Smooth muscle cell (in vitro differentiated cells): ENCODE measurements around the gene TRIM63. TPM values are rescaled to one million over a fixed set of nuclear protein-coding genes. Genes with fewer than 3 reads are reported as not detected.

Experiments
- DNase-seq: peaks from one replicate; lab custom pipeline; 2025; ENCODE audit not compliant: unreplicated experiment; lab: John Stamatoyannopoulos, UW
- H2AFZ ChIP-seq: fragments of 200-600 bp; sonication (generic); 2 replicates; pipeline ENCODE4 v1.6.0; 2016; ENCODE audit warnings: antibody characterized with exemption, low read depth, mild to moderate bottlenecking
- H3F3A ChIP-seq: fragments of 200-600 bp; sonication (generic); 2 replicates; pipeline ENCODE4 v1.6.0; 2017; ENCODE audit warnings: antibody characterized with exemption, low read depth
- H3K27ac ChIP-seq: fragments of 200-600 bp; sonication (generic); 2 replicates; pipeline ENCODE4 v1.5.1; 2016; ENCODE audit warnings: low read depth, mild to moderate bottlenecking
- H3K27me3 ChIP-seq: fragments of 200-600 bp; sonication (generic); 2 replicates; pipeline ENCODE4 v1.6.1; 2016; ENCODE audit warnings: low read depth, mild to moderate bottlenecking
- H3K36me3 ChIP-seq: fragments of 200-600 bp; sonication (generic); 2 replicates; pipeline ENCODE4 v1.5.1; 2016; ENCODE audit warnings: low read depth
- H3K4me1 ChIP-seq: fragments of 200-600 bp; sonication (generic); 2 replicates; pipeline ENCODE4 v1.5.1; 2016; ENCODE audit warnings: low read depth
- H3K4me2 ChIP-seq: fragments of 200-600 bp; sonication (generic); 2 replicates; pipeline ENCODE4 v1.6.0; 2016; ENCODE audit warnings: mild to moderate bottlenecking
- H3K4me3 ChIP-seq: fragments of 200-600 bp; sonication (generic); 2 replicates; pipeline ENCODE4 v1.5.1; 2016; ENCODE audit warnings: mild to moderate bottlenecking
- H3K79me2 ChIP-seq: fragments of 200-600 bp; sonication (generic); 2 replicates; pipeline ENCODE4 v1.6.0; 2016; ENCODE audit warnings: low read depth, mild to moderate bottlenecking
- H3K9ac ChIP-seq: fragments of 200-600 bp; sonication (generic); 2 replicates; pipeline ENCODE4 v1.6.0; 2016; ENCODE audit warnings: low read depth
- H3K9me3 ChIP-seq: fragments of 200-600 bp; sonication (generic); replicated peaks from 2 replicates; pipeline ENCODE4 v1.5.1; 2016; ENCODE audit warnings: low read depth
- H4K20me1 ChIP-seq: fragments of 200-600 bp; sonication (generic); 2 replicates; pipeline ENCODE4 v1.6.0; 2016; ENCODE audit warnings: low read depth
- CTCF ChIP-seq: fragments of 200-600 bp; sonication (generic); IDR thresholded peaks from 2 replicates; pipeline ENCODE4 v1.5.1; 2017; ENCODE audit warnings: borderline replicate concordance, mild to moderate bottlenecking, antibody characterized with exemption; ENCODE audit not compliant: insufficient read depth, poor library complexity, severe bottlenecking
- WGBS: methylation state at CpG from one replicate; pipeline ENCODE4 v1.1.7; 2016; ENCODE audit warnings: low lambda C conversion rate; 5-methylcytosine and 5-hydroxymethylcytosine counted together
- polyA plus RNA-seq: library from polyadenylated mRNA; unstranded; fragments of >200 nt; fragmentation: Nextera tagmentation; extraction: Ambion mirVana; gene quantifications from 2 replicates; pipeline ENCODE4 v1.2.1, GENCODE V29; 2016
- total RNA-seq: library from RNA; depleted of rRNA; stranded (reverse); fragments of >200 nt; gene quantifications from 2 replicates; pipeline ENCODE4 v1.2.3, GENCODE V29; 2014

TRIM63 gene
- total and polyA plus RNA-seq, 2 experiments from 2014 or later: 0.14 TPM; not detected in 1

DNA sequence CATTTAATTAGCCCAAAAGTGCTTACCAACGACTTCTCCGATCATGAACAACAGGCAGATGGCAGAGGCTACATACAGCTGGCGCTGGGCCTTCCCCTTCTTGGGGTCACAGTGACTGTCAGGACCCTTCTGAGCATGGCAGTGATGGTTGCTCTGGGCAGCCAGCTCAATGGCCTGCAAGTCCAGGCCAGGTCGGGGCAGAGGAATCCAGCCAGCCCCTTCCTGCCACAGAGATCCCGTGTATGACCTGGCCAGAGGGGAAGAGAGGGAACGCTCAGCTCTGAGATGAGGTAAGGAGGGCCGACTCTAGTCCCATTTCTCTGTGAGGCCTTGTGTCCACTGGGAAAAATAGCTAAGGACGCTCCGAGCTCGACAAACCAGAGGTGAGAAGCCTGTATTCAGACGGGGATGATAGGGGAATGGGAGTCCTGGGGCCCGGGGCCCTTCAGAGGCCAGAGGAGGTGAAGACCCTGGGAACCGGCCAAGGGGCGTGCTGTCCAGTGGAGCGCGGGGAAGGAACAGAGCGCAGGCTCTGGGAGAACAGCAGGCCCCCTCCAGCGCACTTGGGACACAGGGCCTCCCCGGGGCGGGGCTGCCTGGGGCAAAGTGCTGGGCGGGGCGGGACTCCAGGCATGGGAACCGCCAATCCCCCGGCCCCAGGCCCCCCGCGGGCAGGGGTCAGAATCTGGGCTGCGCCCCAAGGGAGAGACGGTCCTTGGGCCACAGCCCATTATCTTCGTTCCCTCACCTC lies 22.3 kb downstream of the TRIM63 start:
- TF ChIP-seq CTCF: no peak
- DNase-seq: no peak
- Histone ChIP-seq H3K79me2 (no peaks in the 10 kb centered on the region), H4K20me1 (no peaks in the 10 kb centered on the region), H3K27ac (no peak overlapping the region), H3K9ac (no peak overlapping the region), H2AFZ (no peak overlapping the region), H3K36me3 (no peaks in the 10 kb centered on the region), H3K4me3 (no peak overlapping the region), H3F3A (no peaks in the 10 kb centered on the region), H3K4me1 (peaks cover 9% of the 10 kb centered on the region), H3K4me2 (peak overlapping the region; percentile 81), H3K9me3 (no peaks in the 10 kb centered on the region), H3K27me3 (peaks cover 65% of the 10 kb centered on the region)
- WGBS: 72% methylated on average over 13 of the region's 29 CpGs

DNA sequence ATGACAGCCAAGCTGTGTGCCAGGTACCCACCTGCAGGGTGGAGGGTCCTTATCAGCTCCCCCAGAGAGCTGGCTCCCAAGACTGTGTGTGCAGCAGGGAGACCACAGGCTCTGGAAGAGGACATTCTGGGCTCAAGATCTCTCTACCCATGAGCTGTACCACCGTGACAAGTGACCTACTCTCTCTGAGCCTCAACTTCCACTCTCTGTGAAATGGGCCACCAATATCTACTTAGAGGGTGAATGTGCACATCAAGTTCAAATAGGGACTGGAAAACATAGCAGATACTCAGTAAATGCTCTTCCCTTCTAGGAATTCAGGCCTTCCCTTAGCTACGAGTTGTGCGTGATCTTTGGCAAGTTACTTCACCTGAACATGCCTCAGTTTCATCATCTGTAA lies 23.0 kb downstream of the TRIM63 start:
- no peak overlapping the region for H3K9ac ChIP-seq
- H3F3A ChIP-seq: no peaks in the 10 kb centered on the region
- peaks cover 65% of the 10 kb centered on the region for H3K27me3 ChIP-seq
- WGBS: 95% methylated on average over 3 of the region's 3 CpGs
- TF ChIP-seq CTCF: no peak
- peaks cover 9% of the 10 kb centered on the region for H3K4me1 ChIP-seq
- H3K4me2 ChIP-seq: no peak overlapping the region
- no peaks in the 10 kb centered on the region for H3K79me2 ChIP-seq
- no peak overlapping the region for H2AFZ ChIP-seq
- no peak for DNase-seq
- no peak overlapping the region for H3K4me3 ChIP-seq
- no peaks in the 10 kb centered on the region for H4K20me1 ChIP-seq
- no peaks in the 10 kb centered on the region for H3K36me3 ChIP-seq
- H3K27ac ChIP-seq: no peak overlapping the region
- H3K9me3 ChIP-seq: no peaks in the 10 kb centered on the region

DNA sequence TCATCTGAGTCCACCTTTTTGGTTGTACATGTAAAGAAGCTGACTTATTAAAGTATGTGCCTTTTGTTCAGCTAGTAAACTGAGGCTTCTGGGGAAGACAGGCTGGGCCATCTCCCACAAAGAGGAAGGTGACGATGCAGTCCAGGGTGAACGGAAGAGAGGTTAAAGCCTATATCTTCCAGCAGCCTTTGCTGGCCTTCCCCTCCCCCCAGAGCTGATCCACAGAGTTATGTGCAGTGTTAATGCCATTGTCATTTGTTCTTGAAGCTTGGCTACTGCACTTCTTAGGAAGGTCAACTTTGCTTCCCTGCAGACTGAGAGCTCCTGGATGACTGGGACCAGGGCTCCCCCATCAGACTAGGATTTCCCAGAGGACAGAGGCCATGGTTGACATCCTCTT lies 23.7 kb downstream of the TRIM63 start:
- no peaks in the 10 kb centered on the region for H3F3A ChIP-seq
- no peak overlapping the region for H3K27ac ChIP-seq
- H3K4me2 ChIP-seq: no peak overlapping the region
- H3K4me3 ChIP-seq: no peak overlapping the region
- no peaks in the 10 kb centered on the region for H3K79me2 ChIP-seq
- 79% methylated on average over 2 of the region's 2 CpGs for WGBS
- DNase-seq: no peak
- no peak overlapping the region for H3K9ac ChIP-seq
- H3K36me3 ChIP-seq: no peaks in the 10 kb centered on the region
- H3K4me1 ChIP-seq: peaks cover 9% of the 10 kb centered on the region
- no peak overlapping the region for H2AFZ ChIP-seq
- no peaks in the 10 kb centered on the region for H4K20me1 ChIP-seq
- TF ChIP-seq CTCF: no peak
- no peaks in the 10 kb centered on the region for H3K9me3 ChIP-seq
- H3K27me3 ChIP-seq: peaks cover 62% of the 10 kb centered on the region

- Histone ChIP-seq H3K27ac (no peak overlapping the region), H3K79me2 (no peaks in the 10 kb centered on the region), H3K4me2 (no peak overlapping the region), H4K20me1 (no peaks in the 10 kb centered on the region), H3K27me3 (peaks cover 44% of the 10 kb centered on the region), H3F3A (no peaks in the 10 kb centered on the region), H3K4me1 (peaks cover 9% of the 10 kb centered on the region), H3K36me3 (no peaks in the 10 kb centered on the region), H3K9me3 (no peaks in the 10 kb centered on the region), H3K9ac (no peak overlapping the region), H2AFZ (no peak overlapping the region), H3K4me3 (no peak overlapping the region)
- no peak for DNase-seq
- WGBS: 80% methylated on average over 4 of the region's 4 CpGs
- no peak for TF ChIP-seq CTCF
Observed at GRCh38 chr1:26041978-26042377, 25.5 kb downstream of the TRIM63 start.
